ENCODE results near the gene ZNF346. TPM values are rescaled to one million over a fixed set of nuclear protein-coding genes. Genes with fewer than 3 reads are reported as not detected.
"Not testable (repeated sequence)": the region's sequence is repeated elsewhere in the genome, so short reads cannot be mapped to it uniquely, and the experiment has no call there.

The ZNF346 gene
- total RNA-seq, result 42.3 to 48.6 TPM (median 46.9 TPM) in 3 replicates

DNA sequence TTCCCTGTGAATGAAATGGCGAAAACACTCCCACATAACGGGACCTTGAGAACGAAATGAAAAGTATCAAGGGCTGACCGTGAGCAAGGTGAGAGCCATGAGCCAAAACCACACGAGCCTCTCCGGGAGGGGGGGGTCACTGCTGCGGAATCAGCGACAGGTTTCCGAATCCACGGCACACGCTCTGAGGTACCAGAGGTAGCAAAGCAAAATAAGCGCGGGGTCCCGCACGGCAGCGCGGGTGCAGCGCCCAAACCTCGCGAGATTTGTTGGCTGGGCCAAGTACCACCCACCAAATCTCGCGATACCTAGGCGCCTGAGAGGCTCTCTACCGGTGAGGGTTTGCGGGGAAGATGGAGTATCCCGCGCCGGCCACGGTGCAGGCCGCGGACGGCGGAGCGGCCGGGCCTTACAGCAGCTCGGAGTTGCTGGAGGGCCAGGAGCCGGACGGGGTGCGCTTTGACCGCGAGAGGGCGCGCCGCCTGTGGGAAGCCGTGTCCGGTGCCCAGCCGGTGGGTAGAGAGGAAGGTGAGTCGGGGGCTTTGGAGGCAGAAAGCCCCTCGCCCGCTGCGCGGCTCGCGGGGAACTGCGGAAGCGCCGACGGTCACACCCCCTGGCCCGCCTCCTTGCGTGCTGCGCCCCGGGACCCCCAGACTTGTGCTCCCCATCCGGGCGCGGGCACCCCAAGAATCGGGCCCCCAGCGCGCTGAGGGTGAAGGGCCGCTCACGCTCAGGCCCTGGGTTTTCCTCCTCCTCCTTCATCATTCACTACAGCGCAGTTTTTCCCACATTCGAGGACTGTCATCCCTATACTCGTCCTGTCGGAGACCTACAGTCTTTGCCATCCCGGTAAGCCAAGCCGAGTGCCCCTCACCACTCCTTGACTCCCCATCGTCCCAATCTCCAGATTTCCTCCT, at the start of gene ZNF346:
TSS of gene ZNF346 (plus strand) at position 311 of the 917 bp plus-strand sequence. CDS start at position 354, 43 bp downstream.
- peak within 1 kb of the TSS; percentile 99 for H3K27ac Mint-ChIP-seq
- peak; percentile 92 for DNase-seq (ENCODE audit: low spot score in 2 of 2, unreplicated experiment in 2 of 2)
- TF ChIP-seq, protein P1, sequence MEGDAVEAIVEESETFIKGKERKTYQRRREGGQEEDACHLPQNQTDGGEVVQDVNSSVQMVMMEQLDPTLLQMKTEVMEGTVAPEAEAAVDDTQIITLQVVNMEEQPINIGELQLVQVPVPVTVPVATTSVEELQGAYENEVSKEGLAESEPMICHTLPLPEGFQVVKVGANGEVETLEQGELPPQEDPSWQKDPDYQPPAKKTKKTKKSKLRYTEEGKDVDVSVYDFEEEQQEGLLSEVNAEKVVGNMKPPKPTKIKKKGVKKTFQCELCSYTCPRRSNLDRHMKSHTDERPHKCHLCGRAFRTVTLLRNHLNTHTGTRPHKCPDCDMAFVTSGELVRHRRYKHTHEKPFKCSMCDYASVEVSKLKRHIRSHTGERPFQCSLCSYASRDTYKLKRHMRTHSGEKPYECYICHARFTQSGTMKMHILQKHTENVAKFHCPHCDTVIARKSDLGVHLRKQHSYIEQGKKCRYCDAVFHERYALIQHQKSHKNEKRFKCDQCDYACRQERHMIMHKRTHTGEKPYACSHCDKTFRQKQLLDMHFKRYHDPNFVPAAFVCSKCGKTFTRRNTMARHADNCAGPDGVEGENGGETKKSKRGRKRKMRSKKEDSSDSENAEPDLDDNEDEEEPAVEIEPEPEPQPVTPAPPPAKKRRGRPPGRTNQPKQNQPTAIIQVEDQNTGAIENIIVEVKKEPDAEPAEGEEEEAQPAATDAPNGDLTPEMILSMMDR (IDR thresholded peaks at IDR 0.05; ENCODE audit: unreplicated experiment), result peak; percentile 53

GRCh38 chr5:176979669-176980068, 42.8 kb upstream of the ZNF346 start:
- Mint-ChIP-seq H3K27ac (no peak overlapping the region), H3K9me3 (peaks cover 3% of the 10 kb centered on the region), H3K27me3 (ENCODE audit: low read depth) (no peaks in the 10 kb centered on the region), H3K4me3 (no peak overlapping the region), H3K4me1 (no peaks in the 10 kb centered on the region), H3K36me3 (peaks cover 26% of the 10 kb centered on the region)
- no peak for DNase-seq (ENCODE audit: low spot score in 2 of 2, unreplicated experiment in 2 of 2)
- TF ChIP-seq, protein P1 (IDR thresholded peaks at IDR 0.05; ENCODE audit: unreplicated experiment), result no peak

More for the DNA sequence above, at the start of gene ZNF346:
- H3K9me3 Mint-ChIP-seq, result no peaks in the 10 kb centered on the region
- peak within 1 kb of the TSS; percentile 99 for H3K4me3 Mint-ChIP-seq
- H3K27me3 Mint-ChIP-seq (ENCODE audit: low read depth), result no peaks in the 10 kb centered on the region
- H3K4me1 Mint-ChIP-seq, result peaks cover 26% of the 10 kb centered on the region
- peaks cover 9% of the 10 kb centered on the region for H3K36me3 Mint-ChIP-seq

GRCh38 chr5:176980818-176981217, 41.7 kb upstream of the ZNF346 start:
- TF ChIP-seq, protein P1 (IDR thresholded peaks at IDR 0.05; ENCODE audit: unreplicated experiment), result no peak
- Mint-ChIP-seq H3K36me3 (peaks cover 25% of the 10 kb centered on the region), H3K27me3 (ENCODE audit: low read depth) (no peaks in the 10 kb centered on the region), H3K4me3 (no peak overlapping the region), H3K27ac (no peak overlapping the region), H3K4me1 (no peaks in the 10 kb centered on the region), H3K9me3 (peaks cover 3% of the 10 kb centered on the region)
- no peak for DNase-seq (ENCODE audit: low spot score in 2 of 2, unreplicated experiment in 2 of 2)

DNA sequence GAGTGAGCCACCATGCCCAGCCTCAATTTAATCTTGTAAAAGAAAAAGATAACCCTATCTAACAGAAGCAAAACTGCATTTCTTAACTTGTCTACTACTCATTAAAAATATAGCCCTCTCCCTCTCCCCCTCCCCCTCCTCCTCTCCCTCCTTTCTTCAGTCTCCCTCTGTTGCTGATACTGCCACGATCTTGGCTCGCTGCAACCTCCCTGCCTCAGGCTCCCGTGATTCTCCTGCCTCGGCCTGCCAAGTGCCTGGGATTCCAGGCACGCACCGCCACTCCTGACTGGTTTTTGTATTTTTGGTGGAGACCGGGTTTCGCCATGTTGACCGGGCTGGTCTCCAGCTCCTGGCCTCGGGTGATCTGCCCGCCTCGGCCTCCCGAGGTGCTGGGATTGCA, 39.4 kb upstream of the ZNF346 start:
- not testable (repeated sequence) for H3K27ac Mint-ChIP-seq; H3K4me1 Mint-ChIP-seq; H3K27me3 Mint-ChIP-seq (ENCODE audit: low read depth); H3K4me3 Mint-ChIP-seq; H3K9me3 Mint-ChIP-seq; DNase-seq (ENCODE audit: low spot score in 2 of 2, unreplicated experiment in 2 of 2)
- H3K36me3 Mint-ChIP-seq, result peaks cover 34% of the 10 kb centered on the region

DNA sequence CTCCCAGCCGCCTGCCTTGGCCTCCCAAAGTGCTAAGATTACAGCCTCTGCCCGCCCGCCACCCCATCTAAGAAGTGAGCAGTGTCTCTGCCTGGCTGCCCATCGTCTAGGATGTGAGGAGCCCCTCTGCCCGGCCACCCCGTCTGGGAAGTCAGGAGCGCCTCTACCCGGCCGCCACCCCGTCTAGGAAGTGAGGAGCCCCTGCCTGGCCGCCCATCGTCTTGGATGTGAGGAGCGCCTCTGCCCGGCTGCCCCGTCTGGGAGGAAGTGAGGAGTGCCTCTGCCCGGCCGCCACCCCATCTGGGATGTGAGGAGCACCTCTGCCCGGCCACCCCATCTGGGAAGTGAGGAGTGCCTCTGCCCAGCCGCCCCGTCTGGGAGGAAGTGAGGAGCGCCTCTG, 38.9 kb upstream of the ZNF346 start:
- H3K4me1 Mint-ChIP-seq; H3K27me3 Mint-ChIP-seq (ENCODE audit: low read depth); DNase-seq (ENCODE audit: low spot score in 2 of 2, unreplicated experiment in 2 of 2); H3K27ac Mint-ChIP-seq; H3K9me3 Mint-ChIP-seq; H3K4me3 Mint-ChIP-seq: not testable (repeated sequence)
- H3K36me3 Mint-ChIP-seq, result peaks cover 37% of the 10 kb centered on the region

- H3K27me3 Mint-ChIP-seq (ENCODE audit: low read depth), result not testable (repeated sequence)
Observed at GRCh38 chr5:176984176-176984575, 38.3 kb upstream of the ZNF346 start.

GRCh38 chr5:176985516-176985915, 37.0 kb upstream of the ZNF346 start:
- Mint-ChIP-seq H3K36me3 (peaks cover 23% of the 10 kb centered on the region), H3K27me3 (ENCODE audit: low read depth) (no peaks in the 10 kb centered on the region), H3K9me3 (peaks cover 7% of the 10 kb centered on the region), H3K27ac (no peak overlapping the region), H3K4me3 (no peak overlapping the region), H3K4me1 (no peaks in the 10 kb centered on the region)
- DNase-seq (ENCODE audit: low spot score in 2 of 2, unreplicated experiment in 2 of 2), result no peak
- TF ChIP-seq, protein P1 (IDR thresholded peaks at IDR 0.05; ENCODE audit: unreplicated experiment), result no peak

More at GRCh38 chr5:176984176-176984575, 38.3 kb upstream of the ZNF346 start:
- H3K36me3 Mint-ChIP-seq, result peaks cover 32% of the 10 kb centered on the region
- H3K4me3 Mint-ChIP-seq; H3K4me1 Mint-ChIP-seq; DNase-seq (ENCODE audit: low spot score in 2 of 2, unreplicated experiment in 2 of 2); H3K27ac Mint-ChIP-seq; H3K9me3 Mint-ChIP-seq: not testable (repeated sequence)
